Measurements from ENCODE around the gene GLRA3. TPM values are rescaled to one million over a fixed set of nuclear protein-coding genes. Genes with fewer than 3 reads are reported as not detected.

GLRA3 gene
- total RNA-seq, 1 donor = not detected

DNA sequence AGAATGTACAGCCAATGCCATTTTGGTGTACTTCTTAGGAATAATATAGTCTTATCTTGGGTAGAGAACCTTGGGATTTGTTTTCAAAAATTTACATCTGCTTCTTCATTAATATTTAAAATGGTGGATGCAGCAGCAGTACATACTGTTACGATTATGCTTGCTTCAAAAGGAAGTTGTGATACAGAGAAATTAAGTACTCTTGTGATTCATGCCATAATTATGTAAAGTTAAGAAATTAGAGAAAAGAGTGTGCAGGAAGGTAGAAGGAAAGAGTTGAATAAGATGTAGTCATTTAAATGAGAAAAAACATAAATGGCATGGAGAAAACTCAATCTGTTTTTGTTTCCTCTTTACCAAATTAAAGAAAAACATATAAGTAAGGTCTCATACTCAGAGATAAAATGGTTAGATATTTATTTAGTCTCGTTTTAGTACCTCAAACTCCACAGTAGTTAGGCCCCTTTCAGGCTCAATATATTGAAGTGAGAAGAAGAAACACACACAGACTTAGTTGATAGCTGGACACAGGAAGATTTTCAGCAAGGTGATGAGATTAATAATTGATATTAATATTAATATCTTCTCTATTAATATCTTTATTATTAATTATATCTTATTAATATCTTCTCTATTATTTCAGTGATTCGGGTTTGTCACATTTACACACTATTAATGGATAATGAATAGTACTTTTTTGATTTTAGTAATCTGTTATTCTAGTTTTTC, 236.6 kb downstream of the GLRA3 start:
- Histone ChIP-seq H3K4me3 (ENCODE audit: low read length) (no peak overlapping the region), H3K4me1 (ENCODE audit: insufficient read depth, low read length) (peaks cover 25% of the 10 kb centered on the region), H3K27me3 (ENCODE audit: insufficient read depth, low read length) (no peaks in the 10 kb centered on the region), H3K9me3 (ENCODE audit: low read depth, low read length) (no peaks in the 10 kb centered on the region)

DNA sequence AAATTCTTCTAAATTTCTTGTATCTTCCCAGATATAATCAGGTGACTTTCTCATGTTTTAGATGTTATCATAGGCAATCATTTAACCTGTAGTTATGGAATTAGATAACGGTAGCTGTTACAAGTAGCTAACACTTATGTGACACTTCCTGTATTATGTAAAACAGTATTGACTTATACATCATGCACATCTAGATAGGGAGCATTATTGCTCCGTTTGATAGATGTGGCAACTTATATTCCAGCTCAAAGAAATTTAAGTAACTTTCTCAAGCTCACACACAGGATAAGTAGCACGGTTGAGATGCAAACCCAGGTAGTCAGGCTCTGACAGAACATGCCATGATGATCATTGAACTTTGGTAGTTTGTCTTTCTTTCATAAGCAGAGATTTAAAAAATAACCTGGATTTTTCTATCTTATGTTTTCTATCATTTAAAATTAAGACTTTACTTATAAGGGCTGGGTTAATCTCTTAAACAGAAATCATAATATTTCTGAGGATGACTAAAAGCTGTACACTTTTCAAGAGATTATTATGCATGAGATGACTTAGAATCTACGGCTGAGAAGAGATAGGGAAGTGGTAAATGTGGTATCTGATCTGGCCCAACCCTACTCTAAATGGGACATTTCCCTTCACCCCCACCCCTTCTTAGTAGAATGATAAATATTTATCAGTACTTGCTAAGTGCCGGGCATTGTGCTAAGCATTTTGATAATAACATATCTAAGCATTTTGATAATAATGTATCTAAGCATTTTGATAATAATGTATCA, 237.6 kb downstream of the GLRA3 start:
- H3K4me3 ChIP-seq (ENCODE audit: low read length) = no peak overlapping the region
- H3K27me3 ChIP-seq (ENCODE audit: insufficient read depth, low read length) = no peaks in the 10 kb centered on the region
- peaks cover 25% of the 10 kb centered on the region for H3K4me1 ChIP-seq (ENCODE audit: insufficient read depth, low read length)
- H3K9me3 ChIP-seq (ENCODE audit: low read depth, low read length) = no peaks in the 10 kb centered on the region

- Histone ChIP-seq H3K9me3 (ENCODE audit: low read depth, low read length) (no peaks in the 10 kb centered on the region), H3K27me3 (ENCODE audit: insufficient read depth, low read length) (no peaks in the 10 kb centered on the region), H3K4me3 (ENCODE audit: low read length) (no peak overlapping the region), H3K4me1 (ENCODE audit: insufficient read depth, low read length) (peaks cover 27% of the 10 kb centered on the region)
Measured at GRCh38 chr4:174590336-174590735, 238.7 kb downstream of the GLRA3 start.

Other genes with a start within 250 kb of the GLRA3 start
- gene ADAM29, start 89.1 kb upstream of the GLRA3 start, total RNA-seq = not detected

Measured in mononuclear cell (primary cell).